H1 (cell line): Measurements from ENCODE around the gene CBLC. TPM values are rescaled to one million over a fixed set of nuclear protein-coding genes. Genes with fewer than 3 reads are reported as not detected.

ENCODE experiments used
- EZH2 ChIP-seq: fragments of 200-600 bp; sonication (generic); IDR thresholded peaks from 2 replicates; pipeline ENCODE4 v1.7.1; 2012; ENCODE audit warnings: low read depth, mild to moderate bottlenecking, moderate library complexity, low read length, inconsistent platforms; ENCODE audit not compliant: severe bottlenecking
- TAF1 ChIP-seq: IDR thresholded peaks from 2 replicates; pipeline ENCODE4 v1.6.1; 2011; ENCODE audit warnings: mild to moderate bottlenecking, low read depth, low read length
- polyA plus RNA-seq, 7 experiments: library from polyadenylated mRNA; depleted of rRNA in 3 of 7; stranded (reverse) in 5 of 7; unstranded in 2 of 7; fragments of >200 nt in 5 of 7; fragments of 200-250 nt in 2 of 7; gene quantifications; 1 replicate in 5 of 7; 2 replicates in 1 of 7; 4 replicates in 1 of 7; pipeline versions ENCODE4 v1.2.1 to v1.2.3, GENCODE V29; 2011 to 2013; ENCODE audit warnings: missing spikeins in 2 of 7, mixed read lengths in 2 of 7
- total RNA-seq: library from RNA; stranded (reverse); fragmentation: NEBNext Ultra II Directional; extraction: Animal tissue kit (Norgen Biotek cat#: 25700); gene quantifications from 2 replicates; pipeline ENCODE4 v1.2.1, GENCODE V29; 2021

The CBLC gene
- total and polyA plus RNA-seq, 2 of the 8 experiments (the other 6 are each of a cell fraction or from before 2014, with no cell fraction given), result 17.4 to 35.7 TPM

DNA sequence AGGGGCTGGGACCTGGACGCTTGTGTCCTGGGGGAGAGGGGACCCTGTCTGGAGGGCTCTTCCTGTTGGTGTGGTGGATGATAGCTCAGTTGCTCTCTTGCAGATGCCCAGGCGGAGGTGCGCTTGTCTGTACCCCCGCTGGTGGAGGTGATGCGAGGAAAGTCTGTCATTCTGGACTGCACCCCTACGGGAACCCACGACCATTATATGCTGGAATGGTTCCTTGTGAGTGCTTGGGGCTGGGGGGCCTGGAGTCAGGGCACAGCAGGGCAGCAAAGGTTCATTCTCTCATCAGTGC lies 33.4 kb downstream of the CBLC start (continued):
- no peak for TF ChIP-seq TAF1
- TF ChIP-seq EZH2, result no peak
